Measurements from ENCODE around the gene TRIM33. TPM values are rescaled to one million over a fixed set of nuclear protein-coding genes. Genes with fewer than 3 reads are reported as not detected.

The TRIM33 gene
- polyA plus RNA-seq (2012; rRNA removed) = 6.3 and 9.1 TPM in 2 replicates
- polyA plus RNA-seq (2012; cell fraction: cytosol; rRNA removed) = 6.5 and 6.9 TPM in 2 replicates
- 13.8 and 24.4 TPM in 2 replicates for polyA plus RNA-seq (2012; cell fraction: nucleus; rRNA removed)

DNA sequence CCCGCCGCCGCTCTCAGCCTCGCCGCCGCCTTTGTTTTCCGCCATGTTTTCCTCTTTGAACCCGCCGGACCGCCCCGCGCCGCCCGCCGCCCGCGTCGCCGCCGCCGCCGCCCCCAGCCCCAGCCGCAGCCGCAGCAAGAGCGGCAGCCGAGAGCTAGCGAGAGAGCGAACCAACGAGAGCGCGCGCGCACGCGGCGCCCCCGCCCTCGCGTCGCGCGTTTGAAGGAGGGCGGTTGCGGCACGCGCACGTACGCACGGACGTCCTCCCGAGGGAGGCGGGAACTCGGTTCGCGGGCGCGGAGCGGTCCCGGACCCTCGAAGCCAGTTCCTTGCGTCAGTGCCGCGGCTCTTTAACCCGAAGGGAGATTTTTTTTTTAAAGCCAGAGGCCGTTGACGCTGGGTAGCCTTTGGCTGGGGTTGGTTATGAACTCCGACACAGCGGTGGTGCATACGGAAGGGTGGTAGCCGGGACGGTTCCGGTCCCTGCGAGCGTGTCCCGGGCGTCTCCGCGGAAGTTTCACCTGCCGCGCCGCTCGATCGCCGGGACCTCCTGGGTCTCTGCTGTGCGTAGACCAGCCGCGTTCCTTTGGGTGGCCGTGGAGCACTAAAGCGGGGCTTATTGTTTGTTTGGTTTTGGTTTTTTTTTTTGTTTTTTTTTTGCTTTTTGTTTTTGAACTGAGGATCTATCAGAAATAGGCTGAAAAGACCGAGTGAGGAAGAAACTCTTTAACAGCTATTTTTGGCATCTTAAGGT lies at the start of gene TRIM33:
TSS of gene TRIM33 (minus strand) at position 172 of the 754 bp plus-strand sequence. CDS start at position 45, 127 bp downstream.
- peaks cover 3 to 10% of the 10 kb centered on the region in 2 experiments for H3K36me3 ChIP-seq (replicated peaks in 1 of 2; ENCODE audit: control insufficient read depth in 1 of 2, insufficient read depth in 2 of 2, low read length in 1 of 2)
- peak within 1 kb of the TSS; percentile 94 for H3K4me2 ChIP-seq
- WGBS (ENCODE audit: low lambda C conversion rate) = 2% methylated on average over 66 of the region's 90 CpGs
- peaks cover 45% of the 10 kb centered on the region for H3K79me2 ChIP-seq (ENCODE audit: insufficient read depth)
- peak; percentile 94 for DNase-seq
- peak within 1 kb of the TSS; percentile 86 to 88 for H3K27ac ChIP-seq (ENCODE audit: low read depth in 2 of 2, low read length in 1 of 2)
- peak within 1 kb of the TSS; percentile 89 for H3K9ac ChIP-seq
- peak within 1 kb of the TSS; percentile 85 to 96 for H3K4me3 ChIP-seq (ENCODE audit: low read depth in 2 of 2, low read length in 1 of 2)
- H4K20me1 ChIP-seq (ENCODE audit: insufficient read depth) = peaks cover 42% of the 10 kb centered on the region
- ChIA-PET POLR2A (interaction anchor here (1.2 kb wide), 1 partner anchor 15 kb away, joined by 5 read pairs; no protein-coding TSS in a partner anchor), CTCF (interaction anchor here (0.9 to 1.7 kb wide), 3 partner anchors 45 to 89 kb away, joined by 3 to 4 read pairs (median 3); no protein-coding TSS in a partner anchor)
- H3K9me2 ChIP-seq = no peaks in the 10 kb centered on the region
- H3F3A ChIP-seq (replicated peaks; ENCODE audit: insufficient read depth) = peaks cover 8% of the 10 kb centered on the region
- no peaks in the 10 kb centered on the region for H3K9me3 ChIP-seq
- peaks cover 7 to 12% of the 10 kb centered on the region in 2 experiments; a peak in 3 of 4 replicates for H3K4me1 ChIP-seq (ENCODE audit: control insufficient read depth in 1 of 2, insufficient read depth in 2 of 2, low read depth in 1 of 2, low read length in 1 of 2)
- H3K27me3 ChIP-seq (ENCODE audit: insufficient read depth) = no peaks in the 10 kb centered on the region
- TF ChIP-seq MXI1 (IDR thresholded peaks at IDR 0.05; ENCODE audit: low read depth, low read length) = peak; percentile 64
- no peak for TF ChIP-seq TCF12 (IDR thresholded peaks at IDR 0.05)
- TF ChIP-seq, protein P1, sequence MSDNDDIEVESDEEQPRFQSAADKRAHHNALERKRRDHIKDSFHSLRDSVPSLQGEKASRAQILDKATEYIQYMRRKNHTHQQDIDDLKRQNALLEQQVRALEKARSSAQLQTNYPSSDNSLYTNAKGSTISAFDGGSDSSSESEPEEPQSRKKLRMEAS (IDR thresholded peaks at IDR 0.05; ENCODE audit: low read depth) = peak; percentile 90
- peak; percentile 92 for TF ChIP-seq POLR2AphosphoS5 (IDR thresholded peaks at IDR 0.05; ENCODE audit: low read depth, low read length)
- no peak for TF ChIP-seq NFIC (IDR thresholded peaks at IDR 0.05; ENCODE audit: borderline replicate concordance)
- TF ChIP-seq, protein P2, sequence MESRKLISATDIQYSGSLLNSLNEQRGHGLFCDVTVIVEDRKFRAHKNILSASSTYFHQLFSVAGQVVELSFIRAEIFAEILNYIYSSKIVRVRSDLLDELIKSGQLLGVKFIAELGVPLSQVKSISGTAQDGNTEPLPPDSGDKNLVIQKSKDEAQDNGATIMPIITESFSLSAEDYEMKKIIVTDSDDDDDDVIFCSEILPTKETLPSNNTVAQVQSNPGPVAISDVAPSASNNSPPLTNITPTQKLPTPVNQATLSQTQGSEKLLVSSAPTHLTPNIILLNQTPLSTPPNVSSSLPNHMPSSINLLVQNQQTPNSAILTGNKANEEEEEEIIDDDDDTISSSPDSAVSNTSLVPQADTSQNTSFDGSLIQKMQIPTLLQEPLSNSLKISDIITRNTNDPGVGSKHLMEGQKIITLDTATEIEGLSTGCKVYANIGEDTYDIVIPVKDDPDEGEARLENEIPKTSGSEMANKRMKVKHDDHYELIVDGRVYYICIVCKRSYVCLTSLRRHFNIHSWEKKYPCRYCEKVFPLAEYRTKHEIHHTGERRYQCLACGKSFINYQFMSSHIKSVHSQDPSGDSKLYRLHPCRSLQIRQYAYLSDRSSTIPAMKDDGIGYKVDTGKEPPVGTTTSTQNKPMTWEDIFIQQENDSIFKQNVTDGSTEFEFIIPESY (IDR thresholded peaks at IDR 0.05; ENCODE audit: borderline replicate concordance, low read depth) = peak; percentile 79; the same call in 1 of the 2 replicates
- TF ChIP-seq NRF1 (IDR thresholded peaks at IDR 0.05; ENCODE audit: low read depth, low read length) = peak; percentile 68
- 0 out of 2 replicates have a peak, but pooled peaks have one; percentile 62 for TF ChIP-seq SIN3A (IDR thresholded peaks at IDR 0.05; ENCODE audit: borderline replicate concordance, low read depth, low read length)
- no peak; the same call in 1 of the 2 replicates for TF ChIP-seq ELF1 (IDR thresholded peaks at IDR 0.05)
- no peak for TF ChIP-seq TEAD4 (IDR thresholded peaks at IDR 0.05; ENCODE audit: borderline replicate concordance, insufficient read depth)
- TF ChIP-seq CHD2 (IDR thresholded peaks at IDR 0.05; ENCODE audit: low read length, partially characterized antibody) = peak; percentile 89
- TF ChIP-seq TAF1 (IDR thresholded peaks at IDR 0.05; ENCODE audit: borderline replicate concordance, low read depth, low read length) = peak; percentile 78
- TF ChIP-seq, protein P3, sequence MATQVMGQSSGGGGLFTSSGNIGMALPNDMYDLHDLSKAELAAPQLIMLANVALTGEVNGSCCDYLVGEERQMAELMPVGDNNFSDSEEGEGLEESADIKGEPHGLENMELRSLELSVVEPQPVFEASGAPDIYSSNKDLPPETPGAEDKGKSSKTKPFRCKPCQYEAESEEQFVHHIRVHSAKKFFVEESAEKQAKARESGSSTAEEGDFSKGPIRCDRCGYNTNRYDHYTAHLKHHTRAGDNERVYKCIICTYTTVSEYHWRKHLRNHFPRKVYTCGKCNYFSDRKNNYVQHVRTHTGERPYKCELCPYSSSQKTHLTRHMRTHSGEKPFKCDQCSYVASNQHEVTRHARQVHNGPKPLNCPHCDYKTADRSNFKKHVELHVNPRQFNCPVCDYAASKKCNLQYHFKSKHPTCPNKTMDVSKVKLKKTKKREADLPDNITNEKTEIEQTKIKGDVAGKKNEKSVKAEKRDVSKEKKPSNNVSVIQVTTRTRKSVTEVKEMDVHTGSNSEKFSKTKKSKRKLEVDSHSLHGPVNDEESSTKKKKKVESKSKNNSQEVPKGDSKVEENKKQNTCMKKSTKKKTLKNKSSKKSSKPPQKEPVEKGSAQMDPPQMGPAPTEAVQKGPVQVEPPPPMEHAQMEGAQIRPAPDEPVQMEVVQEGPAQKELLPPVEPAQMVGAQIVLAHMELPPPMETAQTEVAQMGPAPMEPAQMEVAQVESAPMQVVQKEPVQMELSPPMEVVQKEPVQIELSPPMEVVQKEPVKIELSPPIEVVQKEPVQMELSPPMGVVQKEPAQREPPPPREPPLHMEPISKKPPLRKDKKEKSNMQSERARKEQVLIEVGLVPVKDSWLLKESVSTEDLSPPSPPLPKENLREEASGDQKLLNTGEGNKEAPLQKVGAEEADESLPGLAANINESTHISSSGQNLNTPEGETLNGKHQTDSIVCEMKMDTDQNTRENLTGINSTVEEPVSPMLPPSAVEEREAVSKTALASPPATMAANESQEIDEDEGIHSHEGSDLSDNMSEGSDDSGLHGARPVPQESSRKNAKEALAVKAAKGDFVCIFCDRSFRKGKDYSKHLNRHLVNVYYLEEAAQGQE (IDR thresholded peaks at IDR 0.05; ENCODE audit: low read depth, low read length) = peak; percentile 43; the same call in 1 of the 2 replicates
- peak within 1 kb of the TSS; percentile 100 for H2AFZ ChIP-seq (ENCODE audit: low read depth)
